Activated CD4-positive, alpha-beta T cell treated with anti-CD3 and anti-CD28 coated beads for 48 hours (primary cell): ENCODE data around the gene CAMK2N1.
"Not testable (repeated sequence)": the region's sequence is repeated elsewhere in the genome, so short reads cannot be mapped to it uniquely, and the experiment has no call there.

Experiments
- DNase-seq: peaks from one replicate; pipeline ENCODE4 v3.0.0-alpha.2; 2020

CAMK2N1 gene

DNA sequence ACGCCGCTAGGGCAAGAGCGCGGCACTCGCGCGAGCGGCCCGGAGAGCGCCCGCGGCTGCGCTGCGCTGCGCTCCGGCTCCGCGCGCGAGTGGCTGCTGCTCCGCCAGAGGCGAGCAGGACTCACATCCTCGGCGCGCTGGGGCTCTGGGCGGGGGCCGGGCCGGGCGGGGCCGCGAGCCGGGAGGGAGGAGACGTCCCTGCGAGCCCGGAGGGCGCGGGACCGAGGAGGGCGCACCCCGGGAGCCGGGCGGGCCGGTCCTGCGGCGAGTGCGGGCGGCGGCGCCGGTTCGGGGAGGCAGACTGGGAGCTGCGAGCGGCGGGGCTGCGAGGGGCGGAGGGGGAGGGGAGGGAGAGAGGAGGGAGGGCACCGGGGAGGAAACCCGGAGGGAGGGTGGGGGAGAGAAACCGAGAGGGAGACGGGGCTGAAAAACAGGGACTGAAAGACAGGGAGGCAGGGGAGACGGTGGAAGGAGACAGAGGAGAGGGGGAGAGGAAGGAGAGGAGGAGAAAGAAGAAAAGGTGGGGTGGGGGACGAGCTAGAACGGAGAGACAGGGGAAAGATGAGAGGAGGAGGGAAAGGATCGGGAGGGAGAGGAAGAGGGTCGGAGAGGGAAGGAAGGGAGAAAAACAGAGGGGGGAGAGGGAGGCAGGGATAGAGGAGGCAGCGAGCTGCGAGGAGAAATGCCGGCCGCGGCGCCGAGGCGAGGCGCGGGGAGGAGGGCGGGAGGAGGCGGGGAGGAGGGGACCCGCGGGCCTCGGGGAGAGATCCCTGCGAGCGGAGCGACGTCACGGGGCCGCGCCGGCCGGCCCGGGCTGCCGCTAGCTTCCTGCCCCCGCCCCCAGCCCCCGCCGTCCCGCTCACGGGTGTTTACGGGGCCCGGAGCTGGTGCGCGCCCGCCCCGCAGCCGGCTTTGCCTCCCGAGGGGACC, at the start of gene CAMK2N1:
Gene CAMK2N1, minus strand, starts transcription at position 684 of the 930 bp plus-strand sequence. CDS start 831 bp downstream, outside the sequence.
- DNase-seq = peak; percentile 52

DNA sequence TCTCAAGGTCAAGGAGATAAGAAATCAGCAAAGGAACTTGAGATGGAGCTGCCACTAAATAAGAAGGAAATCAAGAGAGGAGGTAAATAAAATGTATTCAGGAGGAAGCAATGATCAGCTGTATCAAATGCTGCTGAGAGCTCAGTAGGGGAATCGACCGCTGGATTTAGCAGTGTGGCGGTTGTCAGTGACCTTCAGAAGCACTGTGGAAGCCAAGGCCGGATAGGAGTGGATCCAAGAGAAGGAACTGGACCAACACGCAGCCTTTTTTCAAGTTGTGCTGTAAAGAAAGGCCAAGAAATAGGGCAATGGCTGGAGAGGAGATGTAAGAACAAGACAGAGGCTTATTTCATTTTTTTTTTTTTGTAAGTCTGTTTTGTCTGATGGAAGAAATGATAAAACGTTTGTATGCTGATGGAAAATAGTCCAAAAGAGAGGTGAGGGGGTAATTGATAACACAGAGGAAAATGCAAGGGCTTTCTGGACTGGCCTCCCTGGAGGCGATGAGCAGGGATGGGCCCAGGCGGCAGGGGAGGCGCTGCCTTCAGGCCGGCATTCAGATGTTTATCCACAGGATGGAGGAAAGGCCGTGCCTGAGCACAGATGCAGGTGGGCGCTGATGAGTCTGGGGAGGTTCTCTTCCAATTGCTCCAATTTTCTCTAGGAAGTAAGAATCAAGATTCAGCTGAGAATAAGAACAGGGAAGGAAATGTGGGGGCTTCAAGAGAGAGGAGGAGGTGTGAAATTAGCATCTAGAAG, 48.8 kb upstream of the CAMK2N1 start:
- DNase-seq = no peak

DNA sequence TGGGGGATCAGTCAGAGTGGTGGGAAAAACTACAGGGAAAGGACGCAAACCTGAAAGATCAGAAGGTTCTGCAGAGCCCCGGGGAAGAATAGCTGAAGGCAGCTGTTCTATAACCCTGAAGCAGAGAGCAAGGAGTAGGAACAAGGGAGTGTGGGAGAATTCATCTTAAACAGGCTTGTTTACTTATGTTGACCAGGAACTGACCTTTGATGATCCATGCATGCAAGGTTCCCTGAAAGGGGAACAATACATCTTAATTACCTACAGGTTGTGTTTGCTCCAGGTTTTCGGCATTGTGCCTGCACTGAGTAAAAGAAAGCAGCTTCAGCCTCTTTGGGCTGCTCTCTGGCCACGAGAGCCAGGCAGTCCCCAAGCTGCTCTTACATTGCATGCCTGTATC, 47.6 kb upstream of the CAMK2N1 start:
- no peak for DNase-seq

DNA sequence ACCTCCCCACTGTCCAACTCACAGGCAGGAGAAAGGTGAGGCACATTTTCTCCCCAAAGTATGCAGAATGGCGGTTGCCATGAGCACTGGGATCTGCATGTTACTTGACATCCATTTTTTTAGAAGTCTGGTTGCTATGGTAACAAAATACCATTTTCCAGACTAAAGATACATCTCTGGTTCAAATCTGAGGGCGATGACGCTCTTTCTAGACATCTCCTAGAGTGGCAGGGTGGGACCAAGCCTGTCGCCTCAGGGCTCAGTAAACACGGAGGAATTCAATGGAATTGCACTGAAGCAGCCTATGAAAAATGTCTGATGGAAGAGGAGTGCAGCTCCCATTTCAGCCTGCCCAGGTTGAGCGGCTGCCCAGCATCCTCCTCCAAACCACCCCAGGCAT, 44.9 kb upstream of the CAMK2N1 start:
- DNase-seq = no peak

DNA sequence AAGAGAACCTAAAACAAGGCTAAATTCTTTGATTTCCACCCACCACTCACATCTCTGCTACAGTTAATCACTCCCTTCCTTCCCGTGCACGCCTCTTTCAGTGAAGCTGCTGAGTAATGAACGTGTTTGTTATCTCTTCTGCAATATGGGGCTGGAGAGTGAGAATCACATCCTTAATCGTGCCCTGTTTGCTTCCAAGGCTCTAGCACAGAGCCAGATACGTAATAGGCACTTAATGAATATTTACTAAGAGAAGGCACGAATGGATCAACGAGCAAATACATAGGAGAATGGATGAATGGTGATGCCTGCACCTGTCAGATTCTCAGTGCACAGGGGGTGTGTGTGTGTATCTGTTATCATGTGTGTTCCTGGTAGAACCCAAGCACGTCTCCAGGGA, 44.3 kb upstream of the CAMK2N1 start:
- DNase-seq = no peak

DNA sequence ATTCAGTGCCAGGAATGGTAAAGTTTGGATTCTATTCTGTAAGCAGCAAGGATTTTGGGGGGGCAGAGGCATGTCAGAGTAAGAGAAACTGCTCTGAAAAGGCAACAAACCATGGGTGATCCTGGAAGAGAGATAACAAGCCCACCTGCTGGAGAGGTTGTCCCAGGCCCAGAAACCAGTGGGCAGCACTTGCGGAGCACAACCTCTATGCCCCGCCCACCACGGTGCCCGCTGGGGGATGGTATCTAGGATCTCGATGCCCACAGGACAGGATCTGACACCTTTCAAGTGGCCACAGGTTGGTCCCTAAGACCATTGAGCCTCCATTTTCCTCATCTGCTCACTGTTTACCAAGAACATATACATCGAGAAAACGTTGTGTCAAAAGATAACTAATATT, 42.2 kb upstream of the CAMK2N1 start:
- DNase-seq = no peak

DNA sequence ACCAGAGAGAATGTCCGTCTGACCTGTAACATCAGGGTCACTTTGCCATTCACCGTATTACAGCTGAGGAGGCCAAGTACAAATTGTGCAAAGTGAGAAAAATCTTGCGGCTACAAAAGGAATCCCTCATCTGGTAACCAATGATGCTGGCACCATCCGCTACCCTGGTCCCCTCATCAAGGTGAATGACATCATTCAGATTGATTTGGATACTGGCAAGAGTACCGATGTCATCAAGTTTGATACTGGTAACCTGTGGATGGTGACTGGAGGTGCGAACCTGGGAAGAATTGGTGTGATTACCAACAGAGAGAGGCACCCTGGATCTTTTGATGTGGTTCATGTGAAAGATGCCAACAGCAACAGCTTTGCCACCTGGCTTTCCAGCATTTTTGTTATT, 40.3 kb upstream of the CAMK2N1 start:
- DNase-seq = no peak

DNA sequence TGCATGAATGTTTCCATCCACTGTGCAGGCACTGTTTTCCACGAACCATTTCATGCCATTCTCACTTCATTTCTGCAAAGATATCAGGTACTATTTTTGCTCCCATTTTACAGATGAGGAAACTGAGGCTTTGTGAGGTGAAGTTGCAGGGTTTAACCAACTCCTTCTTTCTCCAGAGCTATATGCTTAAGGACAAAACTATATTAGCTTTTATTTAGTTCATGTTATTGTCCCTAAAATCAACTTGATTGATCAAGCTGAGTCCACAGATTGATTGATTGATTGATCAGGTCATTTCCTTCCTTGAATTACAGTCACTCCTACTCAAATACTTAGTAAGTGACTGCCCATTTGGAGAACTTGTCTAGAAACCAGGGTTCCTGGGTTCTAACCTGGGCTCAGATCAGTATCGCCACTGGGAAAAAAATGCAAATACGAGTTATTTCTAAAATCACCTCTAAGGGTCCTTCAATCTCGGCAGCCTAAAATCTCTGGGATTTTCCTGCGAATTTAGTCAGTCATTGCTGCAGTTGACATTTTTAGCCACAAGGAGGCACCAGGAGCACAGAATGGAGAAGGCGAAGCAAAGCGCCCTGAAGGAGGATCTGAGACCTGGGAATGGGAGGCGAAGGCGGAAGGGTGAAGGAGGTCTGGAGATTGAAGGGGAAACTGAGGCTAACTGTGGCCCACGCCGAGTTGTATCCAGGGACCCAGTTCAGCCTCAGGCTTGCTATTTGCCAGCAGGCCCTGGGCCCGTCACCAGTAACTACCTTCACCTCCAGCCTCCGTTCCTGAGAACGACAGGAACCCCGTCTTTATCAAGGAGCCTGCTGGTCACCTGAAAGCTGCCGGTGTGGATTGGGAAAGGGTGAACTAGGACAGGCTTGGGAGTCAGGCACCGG, 36.2 kb upstream of the CAMK2N1 start:
- peak; percentile 79 for DNase-seq

DNA sequence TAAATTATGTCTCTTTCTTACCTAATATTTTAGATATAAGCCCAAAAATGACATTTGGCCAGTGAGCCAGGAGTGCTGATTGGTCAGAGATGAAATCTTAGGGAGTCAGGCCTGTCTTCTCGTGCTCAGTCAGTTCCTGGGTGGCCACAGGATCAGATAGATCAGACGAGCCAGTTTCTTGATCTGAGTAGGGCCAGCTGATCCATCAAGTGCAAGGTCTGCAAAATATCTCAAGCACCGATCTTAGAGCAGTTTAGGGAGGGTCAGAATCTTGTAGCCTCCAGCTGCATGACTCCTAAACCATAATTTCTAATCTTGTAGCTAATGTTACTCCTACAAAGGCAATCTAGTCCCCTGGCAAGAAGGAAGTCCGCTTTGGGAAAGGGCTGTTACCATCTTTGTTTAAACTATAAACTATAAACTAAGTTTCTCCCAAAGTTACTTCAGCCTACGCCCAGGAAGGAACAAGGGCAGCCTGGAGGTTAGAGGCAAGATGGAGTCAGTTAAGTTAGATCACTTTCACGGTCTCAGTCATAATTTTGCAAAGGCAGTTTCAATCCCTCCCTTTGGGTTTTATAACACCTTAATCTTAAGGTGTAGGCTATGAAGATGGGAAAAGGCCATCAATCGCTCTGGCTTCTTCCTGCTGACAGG, 33.7 kb upstream of the CAMK2N1 start:
- DNase-seq = not testable (repeated sequence)

DNA sequence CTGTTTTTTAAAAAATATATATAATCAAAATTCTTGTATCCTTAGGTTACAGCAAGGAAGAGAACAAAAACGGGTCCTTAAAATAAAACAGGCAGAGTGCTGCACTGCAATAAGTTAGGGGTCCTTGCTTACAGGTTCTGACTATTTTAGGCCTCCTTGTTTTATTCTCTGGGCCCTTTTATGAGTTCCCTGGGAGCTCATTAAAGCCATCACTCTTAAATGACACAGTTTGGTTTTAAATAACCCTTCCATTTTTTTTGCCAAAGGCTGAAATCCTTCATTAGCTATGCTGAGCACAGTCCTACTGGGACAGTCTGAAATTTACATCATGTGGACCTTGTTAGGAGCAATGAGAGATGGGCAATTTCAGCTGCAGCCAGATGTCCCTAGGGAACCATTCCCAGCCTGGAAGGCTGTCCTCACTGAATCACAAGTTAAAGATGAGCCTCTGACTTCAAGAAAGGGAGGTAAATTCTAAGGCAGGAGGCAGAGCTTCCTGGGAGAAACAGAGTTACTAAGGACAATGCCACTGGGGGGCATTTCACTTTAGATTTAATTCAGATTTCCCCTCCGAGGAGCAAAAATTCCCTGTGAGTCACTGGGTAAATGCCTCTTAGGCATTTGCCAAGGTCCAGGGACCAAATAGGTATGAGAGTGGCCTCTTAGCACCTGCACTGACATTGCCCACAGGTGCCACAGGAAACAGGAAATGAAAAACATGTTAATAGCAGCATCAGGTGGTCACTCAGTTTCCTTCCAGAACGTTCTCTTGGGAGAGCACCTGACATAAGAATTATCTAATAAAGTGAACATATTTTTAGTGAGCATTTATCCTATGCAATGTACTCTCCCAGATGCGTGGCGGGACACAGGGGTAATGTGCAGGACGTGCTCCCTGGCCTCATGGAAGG, 25.8 kb upstream of the CAMK2N1 start:
- DNase-seq = no peak

DNA sequence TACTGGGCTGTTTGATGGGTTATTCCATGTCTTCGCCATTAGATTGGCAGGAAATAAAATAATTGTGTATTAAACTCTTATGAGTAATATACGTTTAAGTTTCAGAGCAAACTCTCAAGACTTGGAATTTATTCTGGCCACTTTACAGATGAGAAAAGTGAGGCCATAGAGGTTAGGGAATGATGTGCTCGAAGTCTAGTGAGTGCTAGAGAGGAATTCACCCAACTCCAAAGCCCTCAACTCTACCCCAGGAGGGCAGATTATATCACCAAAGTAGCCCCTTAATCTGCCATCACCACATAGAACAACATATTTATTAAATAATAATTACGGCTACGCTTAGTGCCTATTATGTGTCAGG, 22.4 kb upstream of the CAMK2N1 start:
- no peak for DNase-seq

DNA sequence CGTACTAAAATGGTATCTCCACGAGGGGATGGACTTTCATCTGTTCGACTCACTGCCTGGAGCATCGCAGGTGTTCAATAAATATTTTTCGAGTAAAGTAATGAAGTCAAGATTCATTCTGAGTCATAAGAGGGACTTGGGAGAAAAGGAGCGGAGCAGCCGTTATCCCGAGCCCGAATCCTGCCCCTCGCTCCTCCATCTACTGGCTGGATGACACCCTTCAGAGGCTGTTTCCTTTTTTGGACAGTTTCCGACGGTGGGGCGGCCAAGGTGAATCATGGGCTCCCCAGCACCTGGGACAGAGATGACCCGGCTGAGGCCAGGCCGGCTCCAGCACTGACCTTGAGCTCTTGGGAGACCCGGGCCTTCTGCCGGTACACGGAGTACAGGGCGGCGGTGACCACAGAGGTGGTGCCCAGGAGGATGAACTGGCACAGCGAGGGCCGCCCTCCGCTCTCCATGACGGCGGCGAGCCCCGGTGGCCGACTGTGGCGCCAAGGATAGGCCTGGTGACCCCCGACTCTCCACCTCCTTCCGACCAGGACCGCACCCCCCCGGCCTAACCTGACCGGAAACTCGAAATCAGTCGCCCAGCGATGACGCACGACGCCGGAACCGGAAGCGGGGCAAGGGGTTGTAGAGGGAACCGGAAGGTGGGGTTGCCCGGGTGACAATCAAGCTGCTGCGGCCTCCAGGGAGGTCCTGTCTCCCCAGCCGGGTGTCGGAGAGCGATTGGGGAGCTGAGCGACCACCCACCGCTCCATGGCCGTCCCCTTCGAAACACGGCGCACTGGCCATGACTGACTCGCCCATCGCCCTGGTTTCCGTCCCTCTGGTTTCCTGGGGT, 21.8 kb upstream of the CAMK2N1 start, which contains the start of gene MUL1:
Gene MUL1, minus strand, starts transcription at position 588 of the 847 bp plus-strand sequence. Its CDS starts 127 bp downstream, at position 461.
- DNase-seq = peak; percentile 97

DNA sequence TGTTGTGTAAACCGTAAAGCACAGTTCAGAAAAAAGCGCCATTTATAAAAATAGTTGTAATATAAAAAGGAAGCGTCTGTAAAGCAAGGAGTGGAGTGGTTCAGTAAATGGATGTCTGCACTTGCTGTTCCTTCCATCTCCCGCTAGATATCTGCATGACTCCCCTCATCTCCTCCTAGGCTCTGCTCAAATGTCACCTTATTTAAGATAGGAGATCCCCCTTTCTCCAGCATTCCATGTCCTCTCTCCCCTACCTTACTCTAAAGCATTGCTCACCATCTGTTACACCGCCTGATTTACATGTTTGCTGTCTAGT, 21.2 kb upstream of the CAMK2N1 start:
- no peak for DNase-seq

DNA sequence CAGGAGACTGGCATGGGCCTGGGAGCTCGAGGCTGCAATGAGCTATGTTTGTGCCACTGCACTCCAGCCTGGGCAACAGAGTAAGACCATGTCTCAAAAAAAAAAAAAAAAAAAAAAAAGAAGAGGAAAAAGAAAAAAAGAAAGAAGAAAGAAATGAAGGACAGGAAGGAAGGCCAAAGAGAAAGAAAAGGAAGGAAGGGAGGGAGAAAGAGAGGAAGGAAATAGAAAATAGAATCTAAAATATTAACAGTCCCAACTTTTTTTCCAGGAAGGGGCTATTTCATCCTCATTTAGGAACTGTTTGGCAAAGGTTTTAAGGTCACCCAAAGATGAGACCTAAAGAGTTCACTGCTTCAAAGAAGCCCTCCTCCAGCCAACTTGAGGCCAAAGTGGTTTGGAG, 19.5 kb upstream of the CAMK2N1 start:
- no peak for DNase-seq

DNA sequence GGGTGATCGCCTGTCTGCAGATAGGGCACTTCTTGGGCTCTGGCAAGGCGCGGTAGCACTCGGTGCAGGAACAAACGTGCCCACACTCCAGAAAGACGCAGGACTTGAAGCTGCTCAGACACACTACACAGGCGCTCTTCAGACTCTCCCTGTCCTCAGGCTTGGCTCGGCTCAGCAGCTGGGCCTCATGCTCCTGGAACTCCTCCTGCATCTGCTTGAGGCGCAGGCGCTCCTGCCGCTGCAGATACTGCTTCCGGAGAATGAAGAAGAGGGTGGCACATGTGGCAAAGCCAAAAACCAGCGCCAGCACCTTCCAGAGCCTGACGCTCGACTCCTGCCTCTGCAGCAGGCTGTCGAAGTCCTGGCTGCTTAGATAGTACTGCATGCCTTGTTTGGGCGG, 14.7 kb upstream of the CAMK2N1 start:
- DNase-seq = no peak

DNA sequence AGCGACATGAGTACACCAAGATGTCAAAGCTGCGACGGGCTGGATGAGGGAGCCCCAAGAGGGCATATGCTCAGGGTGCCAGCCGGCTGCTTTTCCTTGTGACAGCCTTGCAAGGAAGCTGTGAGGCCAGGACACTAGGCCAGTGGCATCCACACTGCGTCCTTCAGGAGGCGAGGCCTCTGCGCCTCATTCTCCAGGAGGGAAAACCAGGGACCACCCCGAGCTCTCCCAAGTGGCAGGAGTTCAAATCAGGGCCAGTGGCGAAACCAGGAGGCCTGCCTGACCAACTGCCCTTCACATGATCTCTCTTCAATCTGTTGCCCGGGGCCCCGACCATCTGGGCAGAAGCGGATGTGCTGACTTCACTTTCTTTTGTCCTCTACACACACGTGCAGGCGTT, 13.7 kb upstream of the CAMK2N1 start:
- DNase-seq = no peak

DNA sequence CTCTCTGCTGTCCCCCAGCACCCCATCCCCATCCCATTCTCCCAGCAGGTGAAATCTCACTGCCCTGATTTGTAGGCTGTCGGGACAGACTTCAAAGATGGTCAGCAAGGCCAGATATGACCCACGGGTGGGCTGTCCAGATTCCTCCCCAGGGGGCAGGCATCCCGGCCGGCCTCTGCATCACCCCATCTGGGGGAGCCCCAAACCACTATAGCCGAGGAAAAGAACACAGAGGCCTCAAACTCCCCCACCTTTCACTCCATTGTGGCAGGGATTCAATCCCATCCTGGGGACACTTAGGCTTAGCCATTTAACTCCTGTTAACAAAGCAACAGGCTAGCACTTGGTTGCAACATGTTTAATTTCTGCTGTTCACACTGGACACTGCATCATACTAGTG, 13.1 kb upstream of the CAMK2N1 start:
- DNase-seq = no peak

DNA sequence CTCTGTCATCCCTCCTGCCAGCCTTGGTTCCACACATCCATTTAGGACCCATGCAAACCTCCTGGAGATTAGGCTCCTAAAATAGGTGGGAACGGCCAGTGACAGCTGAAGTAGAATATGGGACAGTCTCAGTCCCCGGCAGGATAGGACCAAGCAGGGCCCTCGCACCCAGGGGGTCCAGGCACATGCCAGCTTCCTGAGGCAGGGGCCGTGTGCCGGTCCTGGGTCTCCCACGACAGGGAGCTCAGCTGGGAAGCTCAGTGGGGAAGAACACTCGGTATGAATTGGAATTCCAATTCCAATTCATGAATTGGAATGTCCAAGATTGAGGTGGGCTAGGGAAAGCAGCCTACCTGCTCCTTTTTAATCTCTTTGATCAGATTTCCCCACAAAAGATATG, 12.1 kb upstream of the CAMK2N1 start:
- no peak for DNase-seq

DNA sequence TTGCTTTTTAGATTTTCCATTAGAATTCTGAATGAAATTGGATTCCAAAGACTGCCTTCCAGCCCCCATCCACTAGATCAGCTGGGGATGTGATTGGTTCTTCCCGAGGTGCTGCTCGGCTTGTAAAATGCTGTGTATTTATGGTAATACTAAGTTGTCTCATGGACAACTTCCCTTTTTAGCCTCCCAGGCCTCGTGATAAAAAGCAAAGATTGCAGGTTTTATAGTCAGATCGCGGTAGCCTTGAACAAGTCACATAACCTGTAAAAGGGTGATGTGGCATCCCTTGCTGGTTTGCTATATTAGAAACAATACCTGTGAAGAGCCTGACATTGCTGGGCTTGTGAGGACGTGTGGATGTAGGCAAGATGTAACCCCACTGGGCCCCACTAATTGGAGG, 11.5 kb upstream of the CAMK2N1 start:
- no peak for DNase-seq

DNA sequence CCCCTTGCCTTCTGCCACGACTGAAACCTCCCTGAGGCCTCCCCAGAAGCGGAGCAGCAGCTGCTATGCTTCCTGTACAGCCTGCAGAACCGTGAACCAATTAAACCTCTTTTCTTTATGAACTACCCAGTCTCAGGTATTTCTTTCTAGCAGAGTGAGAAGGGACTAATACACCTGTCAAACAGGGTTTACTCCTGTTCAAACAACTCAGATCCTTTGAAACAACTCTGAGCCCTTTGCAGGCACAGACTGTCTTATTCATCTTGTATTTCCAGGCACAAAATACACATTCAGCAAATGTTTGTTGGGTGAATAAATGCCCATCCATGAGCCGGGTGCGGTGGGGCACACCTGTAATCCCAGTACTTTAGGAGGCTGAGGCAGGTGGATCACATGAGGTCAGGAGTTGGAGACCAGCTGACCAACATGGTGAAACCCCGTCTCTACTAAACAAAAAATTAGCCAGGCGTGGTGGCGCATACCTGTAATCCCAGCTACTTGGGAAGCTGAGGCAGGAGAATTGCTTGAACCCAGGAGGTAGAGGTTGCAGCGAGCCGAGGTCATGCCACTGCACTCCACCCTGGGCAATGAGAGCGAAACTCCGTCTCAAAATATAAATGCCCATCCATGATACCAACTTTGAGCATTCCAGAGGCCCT, 10.8 kb upstream of the CAMK2N1 start:
- DNase-seq = not testable (repeated sequence)
